ENCODE measurements around the gene CBFB.
A peak's percentile ranks its signal among the peaks of the same experiment; 100 is the strongest.

The CBFB gene

GRCh38 chr16:67128887-67129286 lies 99.9 kb downstream of the CBFB start:
- DNase-seq (ENCODE audit: low read depth, low spot score), result no peak

GRCh38 chr16:67129422-67129821 lies 100.5 kb downstream of the CBFB start:
- no peak for DNase-seq (ENCODE audit: low read depth, low spot score)

- DNase-seq (ENCODE audit: low read depth, low spot score), result peak; percentile 67
These were observed 108.7 kb downstream of the CBFB start for GRCh38 chr16:67137605-67138004.

GRCh38 chr16:67141391-67141790 lies 112.4 kb downstream of the CBFB start:
- DNase-seq (ENCODE audit: low read depth, low spot score), result no peak

GRCh38 chr16:67142342-67142741 lies 113.4 kb downstream of the CBFB start:
- no peak for DNase-seq (ENCODE audit: low read depth, low spot score)

GRCh38 chr16:67144943-67145342 lies 116.0 kb downstream of the CBFB start:
- no peak for DNase-seq (ENCODE audit: low read depth, low spot score)

GRCh38 chr16:67145746-67146145 lies 116.8 kb downstream of the CBFB start:
- DNase-seq (ENCODE audit: low read depth, low spot score), result no peak

GRCh38 chr16:67146523-67147357 lies 117.8 kb downstream of the CBFB start:
- no peak for DNase-seq (ENCODE audit: low read depth, low spot score)

GRCh38 chr16:67147437-67148140 lies 118.6 kb downstream of the CBFB start:
- no peak for DNase-seq (ENCODE audit: low read depth, low spot score)

- DNase-seq (ENCODE audit: low read depth, low spot score), result no peak
These were observed 119.3 kb downstream of the CBFB start for GRCh38 chr16:67148221-67148620.

- DNase-seq (ENCODE audit: low read depth, low spot score), result no peak
These were observed 119.8 kb downstream of the CBFB start for GRCh38 chr16:67148656-67149275.

GRCh38 chr16:67149276-67150046 lies 120.5 kb downstream of the CBFB start:
- DNase-seq (ENCODE audit: low read depth, low spot score), result no peak

GRCh38 chr16:67150047-67150832 lies 121.3 kb downstream of the CBFB start:
- DNase-seq (ENCODE audit: low read depth, low spot score), result peak; percentile 71

All from astrocyte of the hippocampus (primary cell).